CD4-positive, alpha-beta T cell treated with Interleukin-10 for 1 hour (primary cell): ENCODE results near the gene SPHK1.

ENCODE experiments used
- DNase-seq: peaks from one replicate; pipeline ENCODE4 v3.0.0-alpha.2; 2020

The SPHK1 gene

GRCh38 chr17:76385892-76386786 lies 1.7 kb downstream of the SPHK1 start:
- DNase-seq = peak; percentile 88

- DNase-seq = no peak
These were observed 2.8 kb downstream of the SPHK1 start for GRCh38 chr17:76386966-76387765.

GRCh38 chr17:76388966-76389888 lies 4.8 kb downstream of the SPHK1 start:
- no peak for DNase-seq

GRCh38 chr17:76390003-76390421 lies 5.6 kb downstream of the SPHK1 start:
- no peak for DNase-seq

GRCh38 chr17:76391200-76391715 lies 6.8 kb downstream of the SPHK1 start:
- DNase-seq = no peak

GRCh38 chr17:76394166-76394565 lies 9.8 kb downstream of the SPHK1 start:
- no peak for DNase-seq

- no peak for DNase-seq
These were observed 11.6 kb downstream of the SPHK1 start for GRCh38 chr17:76395980-76396379.

GRCh38 chr17:76397184-76397583 lies 12.8 kb downstream of the SPHK1 start:
- no peak for DNase-seq

- DNase-seq = peak; percentile 85
These were observed 13.5 kb downstream of the SPHK1 start for GRCh38 chr17:76397687-76398522.

- no peak for DNase-seq
These were observed 14.2 kb downstream of the SPHK1 start for GRCh38 chr17:76398523-76399174.

GRCh38 chr17:76399175-76400172 lies 15.1 kb downstream of the SPHK1 start:
- no peak for DNase-seq

GRCh38 chr17:76402711-76403110 lies 18.3 kb downstream of the SPHK1 start:
- DNase-seq = no peak

- DNase-seq = no peak
These were observed 19.8 kb downstream of the SPHK1 start for GRCh38 chr17:76404256-76404655.

- DNase-seq = no peak
These were observed 20.7 kb downstream of the SPHK1 start for GRCh38 chr17:76404976-76405563.

- DNase-seq = no peak
These were observed 21.2 kb downstream of the SPHK1 start for GRCh38 chr17:76405607-76405966.

- DNase-seq = no peak
These were observed 21.7 kb downstream of the SPHK1 start for GRCh38 chr17:76405967-76406647.

GRCh38 chr17:76407509-76407908 lies 23.1 kb downstream of the SPHK1 start:
- no peak for DNase-seq

GRCh38 chr17:76408037-76408849 lies 23.8 kb downstream of the SPHK1 start:
- DNase-seq = peak; percentile 75
